Ramos (cell line): ENCODE measurements around the gene NAA50.

Experiments used
- in situ Hi-C: fragments of 300-500 bp; cut with MboI; formaldehyde crosslinking; loops from one replicate; pipeline ENCODE4 v1.14.3; 2022; ENCODE audit warnings: low sequenced_read_pairs; ENCODE audit not compliant: unreplicated experiment

Gene NAA50

DNA sequence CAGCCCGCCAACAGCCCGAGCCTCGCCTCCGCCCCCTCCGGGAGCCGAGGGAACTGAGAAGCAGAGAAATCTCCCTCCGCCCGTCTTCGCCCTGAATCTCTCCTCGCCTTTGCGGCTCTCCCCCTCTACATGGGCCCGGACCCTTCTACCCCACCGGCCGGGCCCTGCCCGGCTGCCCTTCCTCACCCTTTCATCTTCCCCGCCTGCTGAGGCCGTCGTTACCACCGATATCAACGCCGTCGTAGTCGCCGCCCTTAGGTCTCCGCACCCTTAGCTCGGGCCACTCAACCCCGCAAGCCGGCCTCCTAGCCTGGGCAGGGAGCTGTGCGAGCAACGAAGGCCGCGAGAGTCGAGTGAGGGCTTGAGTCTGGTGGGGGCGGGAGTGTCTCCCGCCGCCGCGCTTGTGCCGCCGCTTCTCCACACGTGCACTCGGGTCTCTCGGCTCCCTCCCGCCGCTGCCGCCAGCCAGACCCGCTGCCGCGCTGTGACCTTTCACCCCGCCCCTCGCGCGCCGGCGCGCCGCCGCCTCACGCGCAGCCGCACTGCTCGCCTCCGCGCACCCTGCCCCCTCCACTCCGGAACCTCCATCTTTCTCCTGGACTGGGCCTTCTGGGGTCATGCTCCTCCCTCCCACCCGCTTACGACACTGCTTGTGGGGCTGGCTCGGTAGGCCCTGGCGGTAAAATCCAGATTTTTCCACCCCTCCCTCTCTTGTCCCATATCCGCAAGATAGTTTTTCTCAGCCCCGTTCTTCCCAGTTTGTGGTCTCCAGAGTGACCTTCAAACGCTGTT lies at the start of gene NAA50:
Gene NAA50, minus strand, starts transcription at position 494 of the 792 bp plus-strand sequence. Its CDS starts 300 bp downstream, at position 194.
- in situ Hi-C loops = no loop called here

DNA sequence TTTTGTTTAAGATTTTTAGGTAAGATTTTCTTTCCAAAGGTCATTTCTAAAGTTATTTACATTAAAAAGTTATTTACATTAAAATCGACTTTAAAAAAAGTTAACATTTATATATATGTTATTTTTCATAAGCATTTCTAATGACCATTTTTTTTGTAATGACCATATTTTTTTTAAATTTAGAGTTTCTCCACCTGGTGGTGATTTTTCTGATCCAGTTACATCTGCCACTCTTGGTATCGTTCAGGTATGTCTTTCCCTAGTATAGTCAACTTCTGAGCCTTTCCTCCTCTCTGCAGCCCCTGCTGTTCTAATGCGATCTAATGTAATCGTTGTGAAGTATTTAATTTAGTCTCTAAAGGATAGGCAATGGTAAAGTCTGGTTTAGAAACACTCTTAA lies 49.6 kb upstream of the NAA50 start:
- in situ Hi-C loops = no loop called here

DNA sequence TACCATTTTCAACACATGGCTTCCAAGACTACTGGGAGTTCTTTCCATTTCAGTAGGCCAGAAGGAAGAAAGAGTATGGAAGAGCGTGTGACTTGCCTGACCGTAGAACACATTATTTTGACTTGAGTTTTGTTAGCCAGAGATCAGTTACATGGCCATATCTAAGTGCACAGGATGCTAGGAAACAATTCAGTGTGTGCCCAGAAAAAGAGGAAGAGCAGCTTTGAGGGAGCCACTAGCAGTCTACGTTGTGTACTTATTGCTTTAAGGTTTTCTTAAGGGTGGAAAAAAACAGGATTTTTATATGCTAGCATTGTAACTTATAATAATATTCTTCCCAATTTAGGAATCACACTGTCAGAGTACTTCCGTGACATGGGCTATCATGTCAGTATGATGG lies 48.5 kb upstream of the NAA50 start:
- in situ Hi-C loops = no loop called here

DNA sequence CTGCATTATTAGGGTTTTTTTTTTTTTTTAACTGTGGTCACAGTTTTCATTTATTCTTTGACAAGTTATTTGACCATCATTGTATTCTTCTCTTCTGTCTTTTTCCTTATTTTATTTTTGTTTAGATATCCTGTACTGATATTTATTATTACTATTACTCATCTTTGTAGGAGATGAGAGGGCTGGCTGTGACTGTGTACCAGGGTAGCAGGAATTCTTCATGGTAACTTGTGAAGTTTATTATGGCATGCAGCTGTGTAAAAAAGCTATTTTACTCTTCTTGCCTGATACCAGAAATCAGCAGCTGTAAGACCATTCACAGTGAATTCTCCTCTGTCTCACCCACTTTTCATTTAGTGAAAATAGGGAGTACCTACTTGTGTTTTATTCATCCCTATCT lies 45.3 kb upstream of the NAA50 start:
- in situ Hi-C loops = no loop called here

DNA sequence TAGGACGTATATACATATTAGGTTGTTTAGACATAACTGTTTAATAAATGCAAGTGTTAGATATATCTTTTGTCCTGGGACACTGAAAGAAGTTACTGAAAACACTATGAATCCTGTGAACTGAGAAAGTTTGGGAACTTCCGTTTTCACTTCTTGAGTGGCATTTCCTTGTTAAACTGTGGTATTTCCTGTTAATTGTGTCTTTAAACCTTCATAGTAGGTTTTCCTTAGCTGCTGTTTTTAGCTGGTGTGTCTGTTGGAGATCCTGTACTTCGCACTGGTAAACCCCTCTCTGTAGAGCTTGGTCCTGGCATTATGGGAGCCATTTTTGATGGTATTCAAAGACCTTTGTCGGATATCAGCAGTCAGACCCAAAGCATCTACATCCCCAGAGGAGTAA lies 37.9 kb upstream of the NAA50 start:
- in situ Hi-C loops = no loop called here

DNA sequence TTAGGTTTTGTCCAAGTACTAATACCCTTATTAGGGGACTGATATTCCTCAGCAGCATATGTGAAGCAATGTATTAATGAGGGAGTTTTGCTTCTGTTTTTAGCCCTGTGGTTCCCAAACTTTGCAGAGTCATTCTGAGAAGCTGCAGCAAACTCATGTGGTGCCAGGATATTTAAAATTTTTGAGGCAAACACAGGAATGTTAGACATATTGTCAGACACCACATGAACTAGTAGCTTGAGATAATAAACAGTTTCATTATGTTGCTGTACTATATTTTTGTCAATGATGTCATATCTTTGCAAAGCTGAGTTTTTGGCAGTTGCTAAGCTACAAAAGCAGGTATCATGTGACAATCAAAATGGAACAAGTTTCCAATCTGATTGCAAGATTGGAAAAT lies 37.4 kb upstream of the NAA50 start:
- in situ Hi-C loops = no loop called here

DNA sequence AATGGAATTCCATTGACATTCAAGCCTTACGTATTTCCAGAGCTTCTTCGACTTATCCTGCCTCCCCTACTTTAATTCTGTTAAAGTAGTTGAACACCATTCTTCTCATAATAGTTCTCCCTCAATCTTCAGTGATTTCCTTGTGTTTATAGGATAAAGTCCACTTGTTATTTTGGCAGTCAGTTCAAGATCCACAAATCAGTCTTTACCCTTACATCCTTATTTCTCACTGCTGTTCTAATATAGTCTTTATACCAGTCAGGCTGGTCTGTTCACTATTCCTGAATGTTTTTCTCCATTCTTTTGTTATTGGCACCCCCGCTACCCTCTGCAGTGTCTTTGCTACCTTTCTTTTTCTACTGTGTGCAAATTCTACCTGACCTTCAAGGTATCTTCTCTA lies 30.5 kb upstream of the NAA50 start:
- in situ Hi-C loops = no loop called here

DNA sequence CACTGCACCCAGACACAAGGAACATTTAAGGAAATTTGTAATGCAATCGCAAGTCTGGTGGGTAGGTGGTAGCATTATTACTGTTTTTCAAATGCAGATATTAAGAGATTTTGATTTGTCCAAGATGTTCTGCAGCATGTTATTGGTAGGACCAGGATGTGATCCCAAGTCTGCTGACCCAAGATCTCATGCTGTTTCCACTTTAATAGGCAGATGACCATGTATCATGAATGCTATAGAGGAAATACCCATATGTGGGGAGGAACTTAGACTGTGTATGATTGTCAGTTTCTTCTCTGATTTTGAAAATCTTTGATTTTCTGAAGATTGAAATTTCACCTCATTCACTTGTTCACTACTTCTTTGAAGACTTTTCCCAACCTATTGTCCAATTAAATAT lies 29.5 kb upstream of the NAA50 start:
- in situ Hi-C loops = no loop called here

DNA sequence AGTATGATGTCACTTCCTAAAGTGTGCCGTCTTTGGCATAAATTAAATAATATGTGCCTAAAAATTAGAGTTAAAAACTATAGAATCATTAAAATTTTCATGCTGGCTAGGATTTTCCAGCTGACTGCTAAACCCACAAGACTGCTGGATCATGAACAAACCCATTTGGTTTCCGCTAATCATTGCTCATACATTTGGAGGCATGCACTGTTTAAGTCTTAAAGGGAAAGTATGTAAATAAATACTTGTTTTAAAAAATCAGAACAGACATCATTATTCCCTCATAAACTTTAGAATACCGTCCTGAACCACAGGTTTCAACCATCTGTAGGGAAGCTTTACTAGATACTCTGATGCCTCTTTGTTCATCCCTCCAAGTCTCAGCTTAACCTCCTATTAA lies 27.3 kb upstream of the NAA50 start:
- in situ Hi-C loops = no loop called here

DNA sequence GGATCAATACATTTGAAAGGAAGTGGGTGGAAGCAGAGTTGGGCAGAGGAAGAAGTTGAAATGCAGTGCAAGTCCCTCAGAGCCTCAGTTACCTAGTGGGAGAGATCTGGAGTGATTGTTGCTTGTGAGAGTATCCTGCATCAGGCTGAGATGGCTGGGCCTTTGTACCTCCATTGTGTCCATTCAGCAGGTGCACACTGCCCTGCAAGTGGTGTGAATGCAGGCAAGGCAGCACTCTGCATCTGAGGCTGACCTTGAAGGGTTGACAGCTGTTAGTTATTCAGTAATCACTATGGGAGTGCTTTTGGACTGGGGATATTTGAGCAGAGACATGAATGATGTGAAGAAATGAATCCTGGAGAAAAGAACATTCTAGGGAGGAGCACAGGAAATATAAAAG lies 25.9 kb upstream of the NAA50 start:
- in situ Hi-C loops = no loop called here

DNA sequence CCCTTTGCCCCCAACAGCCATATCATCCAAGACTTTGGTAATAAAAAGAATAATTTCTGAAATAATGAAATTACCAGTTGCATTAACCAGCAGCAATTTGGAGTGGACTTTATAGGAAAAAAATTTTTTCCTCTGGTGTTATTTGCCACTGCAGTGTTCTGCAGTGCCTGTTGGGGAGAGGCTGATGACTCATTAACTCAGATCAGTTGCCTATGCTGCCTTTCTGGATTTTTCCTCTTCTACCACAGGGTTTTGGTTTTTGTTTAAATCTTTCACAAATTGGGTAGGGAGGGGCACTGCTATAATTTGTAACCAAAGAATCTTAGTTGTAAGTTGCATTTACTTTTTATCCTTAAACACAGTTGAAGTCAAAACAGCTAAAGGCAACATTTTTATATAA lies 23.5 kb upstream of the NAA50 start:
- in situ Hi-C loops = no loop called here

DNA sequence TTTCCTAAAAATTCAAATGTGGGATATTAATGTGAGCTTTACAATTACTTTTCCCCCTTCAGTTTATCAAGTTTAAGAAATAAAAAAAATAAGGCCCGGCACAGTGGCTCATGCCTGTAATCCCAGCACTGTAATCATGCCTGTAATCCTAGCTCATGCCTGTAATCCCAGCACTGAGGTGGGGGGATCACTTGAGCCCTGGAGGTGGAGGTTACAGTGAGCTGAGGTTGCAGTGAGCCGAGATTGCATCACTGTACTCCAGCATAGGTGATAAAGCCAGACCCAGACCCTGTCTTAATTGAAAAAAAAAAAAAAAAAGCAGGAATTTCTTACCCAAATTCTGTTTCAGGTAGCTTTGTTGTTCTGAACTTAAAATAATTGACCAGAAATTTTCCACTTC lies 18.6 kb upstream of the NAA50 start:
- in situ Hi-C loops = no loop called here

DNA sequence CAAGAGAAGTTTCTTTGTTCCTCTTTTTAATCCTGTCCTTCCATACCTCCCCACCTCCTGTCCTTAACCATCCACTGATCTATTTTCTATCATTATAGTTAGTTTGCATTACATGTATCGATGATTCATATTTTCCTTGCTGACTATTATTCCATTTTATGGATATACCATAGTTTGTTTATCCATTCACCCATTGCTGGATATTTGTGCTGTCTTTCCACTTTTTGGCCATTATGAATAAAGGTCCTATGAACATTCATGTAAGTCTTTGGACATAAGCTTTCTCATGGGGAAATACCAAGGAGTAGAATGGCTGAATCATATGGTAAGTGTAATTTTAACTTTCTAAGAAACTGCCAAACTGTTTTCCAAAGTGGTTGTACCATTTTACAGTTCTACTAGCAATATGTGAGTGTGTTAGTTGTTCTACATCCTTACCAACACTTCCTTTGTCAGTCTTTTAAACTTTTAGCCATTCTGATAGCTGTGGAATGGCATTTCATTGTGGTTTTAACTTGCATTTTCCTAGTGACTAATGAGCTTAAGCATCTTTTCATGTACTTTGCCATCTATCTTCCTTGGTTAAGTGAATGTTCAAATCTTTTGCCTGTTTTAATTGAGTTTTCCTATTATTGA lies 12.5 kb upstream of the NAA50 start:
- in situ Hi-C loops = no loop called here

DNA sequence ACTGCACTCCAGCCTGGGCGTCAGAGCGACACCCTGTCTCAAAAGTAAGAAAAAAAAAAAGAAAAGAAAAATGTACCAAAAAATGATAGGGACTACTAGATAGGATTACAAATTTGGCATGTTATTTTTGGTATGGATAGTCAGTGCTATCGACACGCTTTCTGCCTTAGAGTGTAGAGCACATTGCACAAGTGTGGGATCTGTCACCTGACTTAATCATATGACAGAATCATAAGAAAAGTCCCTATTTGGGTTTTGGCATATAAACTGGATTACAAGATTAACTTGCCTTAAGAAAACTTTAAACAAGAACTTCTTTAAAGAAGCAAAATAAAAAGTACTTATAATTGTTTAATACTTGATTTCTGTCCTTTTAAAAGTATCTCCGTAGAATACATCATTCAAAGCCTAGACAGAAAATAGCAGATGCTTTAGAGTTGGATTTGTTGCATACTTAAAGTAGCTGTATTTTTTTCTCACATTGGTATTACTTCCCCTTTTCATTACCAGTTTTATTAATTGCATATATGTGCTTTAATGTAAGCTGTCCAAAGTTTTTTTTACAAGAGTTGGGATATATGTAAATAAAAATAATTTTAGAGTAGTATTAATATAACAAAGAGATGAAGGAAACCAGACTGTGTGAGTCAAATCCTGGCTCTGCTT lies 8.6 kb upstream of the NAA50 start:
- in situ Hi-C loops = no loop called here

DNA sequence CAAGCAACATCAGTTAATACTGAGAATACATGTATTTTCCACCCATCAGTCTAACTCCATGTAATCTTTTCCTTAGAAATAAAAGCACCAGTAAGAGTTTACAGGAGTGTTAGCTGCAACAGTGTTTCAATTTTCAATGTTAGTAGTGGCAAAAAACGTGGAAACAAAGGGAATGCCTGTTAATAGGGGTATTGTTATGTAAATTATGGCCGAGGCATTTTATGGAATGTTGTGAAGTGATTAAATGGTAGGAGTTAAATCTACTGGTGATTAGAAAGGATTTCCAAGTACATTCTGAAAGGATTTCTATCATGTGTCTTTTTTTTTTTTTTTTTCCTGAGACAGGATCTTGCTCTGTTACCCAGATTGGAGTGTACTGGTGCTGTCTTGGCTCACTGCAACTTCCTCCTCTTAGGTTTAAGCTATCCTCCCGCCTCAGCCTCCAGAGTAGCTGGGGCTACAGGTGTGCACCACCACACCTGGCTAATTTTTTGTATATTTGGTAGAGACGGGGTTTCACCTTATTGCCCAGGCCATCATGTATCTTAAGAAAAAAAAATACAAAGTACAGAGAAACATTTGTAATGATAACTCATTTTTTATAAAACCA lies 7.4 kb upstream of the NAA50 start:
- in situ Hi-C loops = no loop called here

DNA sequence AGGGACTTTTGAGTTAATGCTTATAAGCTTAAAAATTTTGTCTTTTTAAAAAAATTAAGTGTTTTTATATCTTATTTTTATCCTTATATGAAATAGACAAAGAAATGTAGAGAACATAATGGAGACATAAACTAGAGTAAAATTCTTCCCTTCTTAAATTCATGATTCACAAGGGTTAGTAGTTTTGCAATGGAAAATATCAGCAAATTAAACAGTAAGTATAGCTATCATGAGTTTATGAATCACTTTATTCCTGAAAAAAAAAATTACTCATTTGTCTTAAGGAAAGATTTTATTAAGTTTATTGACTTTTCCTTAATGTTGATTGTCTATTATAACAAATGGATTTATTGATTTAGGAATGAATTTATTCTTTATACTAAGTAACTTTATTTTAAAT lies 5.1 kb upstream of the NAA50 start:
- in situ Hi-C loops = no loop called here

DNA sequence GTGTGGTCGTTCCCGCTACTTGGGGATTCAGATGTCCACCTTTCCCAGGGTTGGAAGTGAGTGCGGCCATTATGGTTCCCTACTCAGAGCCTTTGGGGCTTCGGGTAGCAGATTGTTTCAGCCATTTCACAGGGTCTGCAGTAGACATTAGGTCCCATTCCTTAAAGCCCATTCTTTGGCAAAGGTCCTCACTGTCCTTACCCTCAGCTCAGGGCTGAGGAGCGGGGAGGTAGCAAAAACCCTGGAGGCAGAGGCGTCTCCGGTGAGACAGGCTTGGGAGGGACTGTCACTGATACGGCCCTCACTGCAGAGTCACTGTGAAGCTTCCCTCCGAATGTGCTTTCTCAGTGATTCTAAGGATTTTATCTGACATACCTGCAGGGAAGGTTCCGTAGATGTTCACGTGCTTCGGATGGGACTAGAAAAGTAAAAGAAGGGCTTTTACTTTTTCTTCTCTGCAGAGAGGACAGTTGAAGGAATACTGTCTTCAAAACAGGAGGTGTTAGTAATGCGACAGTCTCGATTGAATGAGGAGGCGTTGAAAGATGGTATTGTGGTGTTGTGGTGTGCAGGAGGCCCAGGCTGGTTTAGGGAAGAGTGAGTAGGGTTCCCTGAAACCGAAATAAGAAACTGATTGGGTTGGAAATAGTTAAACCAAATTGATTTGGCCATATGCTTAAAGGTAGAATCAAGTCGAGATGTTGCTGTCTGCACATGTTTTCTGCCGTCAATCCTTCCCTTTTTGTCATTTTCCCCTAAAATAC lies 1.4 kb upstream of the NAA50 start:
- in situ Hi-C loops = no loop called here

DNA sequence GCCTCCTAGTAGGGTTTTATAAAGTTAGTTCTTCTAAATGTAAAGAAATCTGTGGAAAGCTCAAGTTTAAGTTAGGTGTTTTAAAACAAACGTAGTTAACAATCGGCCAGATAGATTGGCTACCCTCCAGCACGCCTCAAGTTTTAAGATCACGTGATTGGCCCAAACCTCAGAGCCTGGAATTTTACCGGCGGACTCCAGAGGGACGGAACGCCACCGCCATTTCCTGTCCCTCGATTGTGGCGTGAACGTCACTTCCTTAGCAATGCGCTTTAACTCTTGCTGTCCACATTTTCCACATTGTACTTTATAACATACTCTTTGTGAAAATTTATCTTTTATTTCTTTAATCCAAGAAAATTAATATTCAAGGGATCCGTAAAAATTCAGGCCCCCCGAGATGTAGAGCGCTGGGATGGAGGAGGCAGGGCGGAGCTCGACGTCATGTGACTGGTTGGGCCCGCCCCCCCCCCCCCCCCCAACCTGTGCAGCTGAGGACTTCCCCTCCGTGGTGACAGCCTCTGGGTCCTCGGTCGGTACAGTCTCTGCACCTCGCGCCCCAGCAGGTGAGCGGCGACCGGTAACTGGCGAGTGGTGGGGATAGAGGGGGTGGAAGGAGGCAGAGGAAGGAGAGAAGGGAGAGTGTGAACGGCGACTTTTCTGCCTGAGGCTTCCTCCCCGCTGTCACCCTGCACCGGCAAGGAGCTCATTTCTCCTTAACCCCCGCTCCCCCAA lies 666 bp upstream of the NAA50 start, which contains the start of gene ATP6V1A:
Gene ATP6V1A, plus strand, starts transcription at position 488 of the 735 bp plus-strand sequence. CDS start 31,719 bp downstream, outside the sequence.
- in situ Hi-C loops = no loop called here

DNA sequence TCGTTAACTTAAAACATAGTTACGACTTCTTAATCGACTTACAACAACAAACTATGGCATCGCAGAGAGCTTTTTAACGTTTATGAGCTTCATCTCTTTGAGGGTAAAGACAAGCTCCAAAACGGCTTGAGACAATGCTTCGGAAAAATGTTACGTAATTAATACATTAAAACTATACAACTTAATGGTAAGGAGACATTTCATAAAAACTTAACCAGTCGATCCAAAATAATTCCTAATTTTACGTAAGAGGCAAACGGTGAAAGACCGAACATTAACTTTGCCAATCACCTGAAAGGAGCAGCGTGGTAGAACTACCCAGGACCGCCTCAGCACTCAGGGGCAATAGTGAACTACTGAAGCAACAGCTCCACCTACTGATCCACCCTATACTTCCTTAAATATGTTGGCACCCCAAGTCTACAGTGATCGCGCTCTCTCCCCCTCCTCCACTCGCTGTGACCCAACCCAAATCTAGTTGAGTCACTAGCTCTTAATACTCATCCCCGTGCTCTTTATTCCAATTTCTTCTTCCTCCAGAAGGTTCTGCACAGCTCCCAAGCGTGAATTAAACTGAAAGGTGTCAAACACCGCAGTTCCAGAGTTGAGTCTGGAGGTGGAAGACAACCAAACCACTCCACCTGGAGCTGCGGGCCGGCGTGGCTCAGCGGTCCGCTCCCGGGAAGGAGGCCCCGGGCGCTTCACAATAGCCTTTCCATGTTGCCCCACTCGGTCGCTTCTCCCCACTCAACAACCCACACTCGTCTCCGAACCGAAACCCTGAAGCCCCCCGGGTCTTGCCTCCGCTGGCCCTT lies 901 bp downstream of the NAA50 start:
- in situ Hi-C loops = no loop called here
